Endothelial cell of umbilical vein (primary cell): ENCODE data around the gene NBEAL1. TPM values are rescaled to one million over a fixed set of nuclear protein-coding genes. Genes with fewer than 3 reads are reported as not detected.

Source experiments
- BruUV-seq: library from RNA; stranded (reverse); fragments of 400-500 nt; replicated peaks from 2 replicates; lab custom pipeline; 2021; lab: Mats Ljungman, UMichigan
- CTCF ChIA-PET: fragments of 300-600, 350-600 bp; sonication (Branson Sonifier 250); formaldehyde crosslinking; loops from one replicate; lab custom pipeline; 2021; ENCODE audit warnings: antibody characterized with exemption, inconsistent platforms; lab: Charles Lee
- POLR2A ChIA-PET: fragments of 300-600, 350-600 bp; sonication (Branson Sonifier 250); formaldehyde crosslinking; loops from one replicate; lab custom pipeline; 2021; ENCODE audit warnings: antibody characterized with exemption, inconsistent platforms; lab: Charles Lee
- DNase-seq: peaks from one replicate; pipeline ENCODE4 v3.0.0-alpha.2; 2011; ENCODE audit warnings: low read depth, low spot score
- FAIRE-seq: peaks from 2 replicates; lab custom pipeline; 2011; peaks lifted over from hg19 to GRCh38; lab: Jason Lieb, UNC
- H2AFZ ChIP-seq: 2 replicates; pipeline ENCODE4 v1.6.0; 2012; ENCODE audit warnings: low read depth, low read length, control low read depth, inconsistent platforms
- H3K27ac ChIP-seq: 2 replicates; pipeline ENCODE4 v1.5.1; 2011; ENCODE audit warnings: low read depth, mild to moderate bottlenecking, control low read depth, low read length, moderate library complexity; ENCODE audit not compliant: insufficient read depth
- H3K27me3 ChIP-seq, 2 experiments: 2 replicates each; pipeline versions ENCODE4 v1.6.0 to v1.6.1; 2011; ENCODE audit warnings: low read length in 2 of 2, mixed read lengths in 1 of 2; ENCODE audit not compliant: control insufficient read depth in 2 of 2, insufficient read depth in 2 of 2
- H3K36me3 ChIP-seq, 2 experiments: 2 replicates in 1 of 2; 3 replicates in 1 of 2; pipeline ENCODE4 v1.5.1; 2011; ENCODE audit warnings: low read length in 2 of 2, mild to moderate bottlenecking in 1 of 2, moderate library complexity in 1 of 2; ENCODE audit not compliant: control insufficient read depth in 2 of 2, insufficient read depth in 2 of 2; ENCODE audit errors: extremely low read depth in 1 of 2
- H3K4me1 ChIP-seq: 3 replicates; pipeline ENCODE4 v1.5.1; 2011; ENCODE audit warnings: mild to moderate bottlenecking, low read length; ENCODE audit not compliant: control insufficient read depth, insufficient read depth; ENCODE audit errors: extremely low read depth
- H3K4me2 ChIP-seq: 2 replicates; pipeline ENCODE4 v1.6.1; 2011; ENCODE audit warnings: low read length, control low read depth, mixed read lengths; ENCODE audit not compliant: insufficient read depth
- H3K4me3 ChIP-seq, 3 experiments: fragments of 200-600 bp in 1 of 3; sonication (generic), shearing (Covaris generic) in 1 of 3; replicated peaks in 1 of 3; 2 replicates each; pipeline ENCODE4 v1.5.1; 2011 to 2016; ENCODE audit warnings: control low read depth in 3 of 3, low read length in 3 of 3, mild to moderate bottlenecking in 2 of 3, inconsistent platforms in 1 of 3, low read depth in 1 of 3, moderate library complexity in 1 of 3; ENCODE audit not compliant: insufficient read depth in 1 of 3
- H3K79me2 ChIP-seq: 2 replicates; pipeline ENCODE4 v1.6.0; 2012; ENCODE audit warnings: low read length, inconsistent platforms; ENCODE audit not compliant: control insufficient read depth, insufficient read depth
- H3K9ac ChIP-seq: replicated peaks from 2 replicates; pipeline ENCODE3; 2011; ENCODE audit warnings: low read length, control low read depth; ENCODE audit not compliant: insufficient read depth; ENCODE audit errors: extremely low read depth
- H3K9me1 ChIP-seq: replicated peaks from 3 replicates; pipeline ENCODE4 v1.6.0; 2011; ENCODE audit warnings: mild to moderate bottlenecking, low read length; ENCODE audit not compliant: control insufficient read depth, insufficient read depth; ENCODE audit errors: extremely low read depth
- H3K9me3 ChIP-seq: replicated peaks from 2 replicates; pipeline ENCODE4 v1.5.1; 2012; ENCODE audit warnings: low read length, inconsistent platforms; ENCODE audit not compliant: control insufficient read depth, insufficient read depth
- H4K20me1 ChIP-seq: replicated peaks from 2 replicates; pipeline ENCODE3; 2011; ENCODE audit warnings: mild to moderate bottlenecking, low read length; ENCODE audit not compliant: control insufficient read depth, insufficient read depth; ENCODE audit errors: extremely low read depth
- EZH2 ChIP-seq: IDR thresholded peaks from 2 replicates; pipeline ENCODE4 v1.6.1; 2012; ENCODE audit warnings: borderline replicate concordance, low read depth, mild to moderate bottlenecking, moderate library complexity, low read length, inconsistent platforms; ENCODE audit not compliant: severe bottlenecking
- GATA2 ChIP-seq: IDR thresholded peaks from 2 replicates; pipeline ENCODE4 v1.7.0; 2011; ENCODE audit warnings: low read depth, mild to moderate bottlenecking, moderate library complexity, mixed read lengths, low read length; ENCODE audit not compliant: insufficient read length, insufficient read depth
- MYC ChIP-seq: IDR thresholded peaks from one replicate; pipeline ENCODE4 v1.6.1; 2011; ENCODE audit warnings: mild to moderate bottlenecking, low read depth, low read length
- POLR2A ChIP-seq: IDR thresholded peaks from 2 replicates; pipeline ENCODE4 v1.6.1; 2012; ENCODE audit warnings: low read depth, mild to moderate bottlenecking, control low read depth, low read length
- POLR2AphosphoS5 ChIP-seq: IDR thresholded peaks from 2 replicates; pipeline ENCODE4 v1.6.1; 2012; ENCODE audit warnings: low read depth, mild to moderate bottlenecking, control low read depth, low read length, moderate library complexity; ENCODE audit not compliant: insufficient read depth
- dilution Hi-C: fragments of 300-500 bp; cut with MboI; formaldehyde crosslinking; loops from one replicate; pipeline ENCODE4 v1.15.0; 2019; ENCODE audit warnings: low sequenced_read_pairs; ENCODE audit not compliant: extremely low pct_ligation_motif_present
- intact Hi-C: fragments of 100-400 bp; cut with micrococcal nuclease; formaldehyde crosslinking; loops from one replicate; pipeline ENCODE4 v1.10.0; 2022
- polyA plus RNA-seq, 4 experiments: library from polyadenylated mRNA; depleted of rRNA in 3 of 4; stranded (reverse) in 3 of 4; unstranded in 1 of 4; fragments of >200 nt; gene quantifications; 2 replicates each; pipeline versions ENCODE4 v1.2.1 to v1.2.3, GENCODE V29; 2011 to 2012; ENCODE audit warnings: missing spikeins in 1 of 4
- total RNA-seq: library from RNA; stranded (reverse); gene quantifications from 2 replicates; pipeline ENCODE4 v1.2.3, GENCODE V29; 2021
- TF ChIP-seq, protein P1 (sequence below): IDR thresholded peaks from 2 replicates; pipeline ENCODE4 v1.6.1; 2011; ENCODE audit not compliant: insufficient read depth, insufficient read length
- TF ChIP-seq, protein P2 (sequence below), 2 donors: IDR thresholded peaks; 1 replicate in 1 of 2; 2 replicates in 1 of 2; pipeline ENCODE4 v1.5.1; 2011; ENCODE audit warnings: low read length in 2 of 2, mild to moderate bottlenecking in 2 of 2, moderate library complexity in 2 of 2, control low read depth in 1 of 2, inconsistent platforms in 1 of 2, low read depth in 1 of 2; ENCODE audit not compliant: insufficient read depth in 1 of 2; ENCODE audit errors: extremely low read depth in 1 of 2

NBEAL1 gene
- total and polyA plus RNA-seq, 2 donors (not counting 3 experiments of a cell fraction or from before 2014, with no cell fraction given), result 2.1 to 23.3 TPM

DNA sequence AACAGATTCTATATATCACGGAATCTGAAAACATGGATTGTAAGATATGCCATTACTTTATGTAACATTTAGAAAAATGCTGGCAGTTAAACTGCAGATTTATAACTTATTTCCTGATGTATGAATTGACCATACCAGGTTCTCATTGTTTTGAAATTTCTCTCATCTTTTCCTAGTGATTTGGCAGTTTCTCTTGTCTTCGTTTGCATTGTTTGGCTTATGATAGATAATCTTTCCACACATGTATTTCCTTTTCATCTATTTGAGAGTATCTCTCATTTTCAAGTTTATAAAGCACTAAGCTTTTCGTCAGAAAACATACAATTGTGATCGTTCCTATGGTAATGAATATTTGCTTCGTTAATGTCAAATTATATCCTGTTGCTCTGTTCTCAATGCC is 16.3 kb downstream of the NBEAL1 start:
- Histone ChIP-seq H3K27me3 (no peaks in the 10 kb centered on the region), H3K9me3 (no peaks in the 10 kb centered on the region), H3K36me3 (no peaks in the 10 kb centered on the region), H3K27ac (no peak overlapping the region), H3K9me1 (no peaks in the 10 kb centered on the region), H3K79me2 (no peaks in the 10 kb centered on the region), H3K4me1 (no peaks in the 10 kb centered on the region), H3K4me2 (no peak overlapping the region), H4K20me1 (no peaks in the 10 kb centered on the region), H3K9ac (no peak overlapping the region), H2AFZ (no peak overlapping the region), H3K4me3 (no peak overlapping the region)
- no peak for DNase-seq
- no TSS peak for BruUV-seq
- CTCF ChIA-PET, result interaction anchor here (0.9 to 1.2 kb wide), 2 partner anchors 8 to 14 kb away, joined by 3 read pairs; no protein-coding TSS in a partner anchor
- no peak for FAIRE-seq
- TF ChIP-seq, protein P1, sequence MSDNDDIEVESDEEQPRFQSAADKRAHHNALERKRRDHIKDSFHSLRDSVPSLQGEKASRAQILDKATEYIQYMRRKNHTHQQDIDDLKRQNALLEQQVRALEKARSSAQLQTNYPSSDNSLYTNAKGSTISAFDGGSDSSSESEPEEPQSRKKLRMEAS, result no peak
- TF ChIP-seq EZH2, result no peak
- TF ChIP-seq MYC, result no peak
- TF ChIP-seq, protein P2, sequence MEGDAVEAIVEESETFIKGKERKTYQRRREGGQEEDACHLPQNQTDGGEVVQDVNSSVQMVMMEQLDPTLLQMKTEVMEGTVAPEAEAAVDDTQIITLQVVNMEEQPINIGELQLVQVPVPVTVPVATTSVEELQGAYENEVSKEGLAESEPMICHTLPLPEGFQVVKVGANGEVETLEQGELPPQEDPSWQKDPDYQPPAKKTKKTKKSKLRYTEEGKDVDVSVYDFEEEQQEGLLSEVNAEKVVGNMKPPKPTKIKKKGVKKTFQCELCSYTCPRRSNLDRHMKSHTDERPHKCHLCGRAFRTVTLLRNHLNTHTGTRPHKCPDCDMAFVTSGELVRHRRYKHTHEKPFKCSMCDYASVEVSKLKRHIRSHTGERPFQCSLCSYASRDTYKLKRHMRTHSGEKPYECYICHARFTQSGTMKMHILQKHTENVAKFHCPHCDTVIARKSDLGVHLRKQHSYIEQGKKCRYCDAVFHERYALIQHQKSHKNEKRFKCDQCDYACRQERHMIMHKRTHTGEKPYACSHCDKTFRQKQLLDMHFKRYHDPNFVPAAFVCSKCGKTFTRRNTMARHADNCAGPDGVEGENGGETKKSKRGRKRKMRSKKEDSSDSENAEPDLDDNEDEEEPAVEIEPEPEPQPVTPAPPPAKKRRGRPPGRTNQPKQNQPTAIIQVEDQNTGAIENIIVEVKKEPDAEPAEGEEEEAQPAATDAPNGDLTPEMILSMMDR (IDR thresholded peaks at IDR 0.05; ENCODE audit: extremely low read depth in 1 of 2, insufficient read depth in 1 of 2, low read depth in 1 of 2, low read length in 2 of 2), result no peak
- TF ChIP-seq POLR2A, result no peak
- no peak for TF ChIP-seq POLR2AphosphoS5
- no peak for TF ChIP-seq GATA2
- POLR2A ChIA-PET, result no interaction called here
- dilution Hi-C loops (no loop called here), intact Hi-C loops (no loop called here)
